Measurements from ENCODE around the gene KAZN. TPM values are rescaled to one million over a fixed set of nuclear protein-coding genes. Genes with fewer than 3 reads are reported as not detected.

KAZN gene
- polyA plus RNA-seq, 1 of the 3 experiments (the other 2 are of a cell fraction): 6.8 TPM

GRCh38 chr1:15018767-15019166 is 420.3 kb downstream of the KAZN start:
- Histone ChIP-seq H3K9me2 (no peaks in the 10 kb centered on the region), H3K9ac (no peak overlapping the region), H3K9me3 (no peaks in the 10 kb centered on the region), H3F3A (replicated peaks; ENCODE audit: insufficient read depth) (no peaks in the 10 kb centered on the region), H4K20me1 (ENCODE audit: insufficient read depth) (0 out of 2 replicates have a peak, but pooled peaks cover 2% of the 10 kb centered on the region), H3K36me3 (replicated peaks in 1 of 2; ENCODE audit: control insufficient read depth in 1 of 2, insufficient read depth in 2 of 2, low read length in 1 of 2) (no peaks in the 10 kb centered on the region), H3K4me1 (ENCODE audit: control insufficient read depth in 1 of 2, insufficient read depth in 2 of 2, low read depth in 1 of 2, low read length in 1 of 2) (no peaks in the 10 kb centered on the region; a peak in 1 of 4 replicates), H3K79me2 (ENCODE audit: insufficient read depth) (peaks cover 4% of the 10 kb centered on the region; the same call in 1 of the 2 replicates), H3K27ac (ENCODE audit: low read depth in 2 of 2, low read length in 1 of 2) (no peak overlapping the region), H3K27me3 (ENCODE audit: insufficient read depth) (no peaks in the 10 kb centered on the region), H3K4me3 (ENCODE audit: low read depth in 2 of 2, low read length in 1 of 2) (no peak overlapping the region), H2AFZ (ENCODE audit: low read depth) (no peak overlapping the region), H3K4me2 (no peak overlapping the region)
- no peak for DNase-seq
- ChIA-PET CTCF (interaction anchor here (1.6 kb wide), 1 partner anchor 17 kb away, joined by 4 read pairs; no protein-coding TSS in a partner anchor), POLR2A (no interaction called here)
- TF ChIP-seq REST (IDR thresholded peaks at IDR 0.05; ENCODE audit: low read depth, low read length) (no peak), CHD2 (IDR thresholded peaks at IDR 0.05; ENCODE audit: low read length, partially characterized antibody) (no peak), FOXJ3 (CRISPR knock-in tag; IDR thresholded peaks at IDR 0.05) (no peak), POLR2AphosphoS5 (IDR thresholded peaks at IDR 0.05; ENCODE audit: low read depth, low read length) (no peak), JUND (IDR thresholded peaks at IDR 0.05) (no peak), RCOR1 (IDR thresholded peaks at IDR 0.05; ENCODE audit: low read length) (no peak)
- 100% methylated on average over 1 of the region's 4 CpGs for WGBS (ENCODE audit: low lambda C conversion rate)

GRCh38 chr1:15020943-15021745 is 422.7 kb downstream of the KAZN start:
- no peak overlapping the region for H3K9ac ChIP-seq
- H3K79me2 ChIP-seq (ENCODE audit: insufficient read depth): peaks cover 4% of the 10 kb centered on the region; the same call in 1 of the 2 replicates
- H3K9me3 ChIP-seq: no peaks in the 10 kb centered on the region
- no peak for TF ChIP-seq RAD21 (IDR thresholded peaks at IDR 0.05; ENCODE audit: low read length)
- TF ChIP-seq EP300 (IDR thresholded peaks at IDR 0.05; ENCODE audit: borderline replicate concordance in 1 of 2, low read depth in 1 of 2, low read length in 1 of 2): no peak
- TF ChIP-seq RFX5 (IDR thresholded peaks at IDR 0.05; ENCODE audit: low read length): no peak
- TF ChIP-seq SMC3 (IDR thresholded peaks at IDR 0.05; ENCODE audit: low read depth, low read length): no peak
- TF ChIP-seq FOSL2 (IDR thresholded peaks at IDR 0.05; ENCODE audit: borderline replicate concordance, low read depth): no peak
- TF ChIP-seq MEF2A (IDR thresholded peaks at IDR 0.05; ENCODE audit: borderline replicate concordance, low read depth): no peak
- no peak for TF ChIP-seq SIN3A (IDR thresholded peaks at IDR 0.05; ENCODE audit: borderline replicate concordance, low read depth, low read length)
- no peak for TF ChIP-seq YY1 (IDR thresholded peaks at IDR 0.05; ENCODE audit: low read depth)
- no peak for TF ChIP-seq ELF1 (IDR thresholded peaks at IDR 0.05)
- no peak for TF ChIP-seq NRF1 (IDR thresholded peaks at IDR 0.05; ENCODE audit: low read depth, low read length)
- TF ChIP-seq IRF3 (IDR thresholded peaks at IDR 0.05; ENCODE audit: low read depth, low read length): no peak
- TF ChIP-seq MXI1 (IDR thresholded peaks at IDR 0.05; ENCODE audit: low read depth, low read length): no peak
- TF ChIP-seq RXRA (IDR thresholded peaks at IDR 0.05; ENCODE audit: borderline replicate concordance, low read depth): no peak
- no peak for TF ChIP-seq CHD2 (IDR thresholded peaks at IDR 0.05; ENCODE audit: low read length, partially characterized antibody)
- ChIA-PET POLR2A (no interaction called here), CTCF (interaction anchor here (1.1 kb wide), 1 partner anchor 10 kb away, joined by 3 read pairs; no protein-coding TSS in a partner anchor)
- 87% methylated on average over 12 of the region's 18 CpGs for WGBS (ENCODE audit: low lambda C conversion rate)
- H3K27ac ChIP-seq (ENCODE audit: low read depth in 2 of 2, low read length in 1 of 2): no peak overlapping the region
- no peaks in the 10 kb centered on the region for H3K9me2 ChIP-seq
- H3K4me2 ChIP-seq: no peak overlapping the region
- no peak for DNase-seq
- H3F3A ChIP-seq (replicated peaks; ENCODE audit: insufficient read depth): no peaks in the 10 kb centered on the region
- no peak overlapping the region for H2AFZ ChIP-seq (ENCODE audit: low read depth)
- no peaks in the 10 kb centered on the region for H3K4me1 ChIP-seq (ENCODE audit: control insufficient read depth in 1 of 2, insufficient read depth in 2 of 2, low read depth in 1 of 2, low read length in 1 of 2)
- H4K20me1 ChIP-seq (ENCODE audit: insufficient read depth): no peaks in the 10 kb centered on the region
- H3K27me3 ChIP-seq (ENCODE audit: insufficient read depth): no peaks in the 10 kb centered on the region
- no peaks in the 10 kb centered on the region for H3K36me3 ChIP-seq (replicated peaks in 1 of 2; ENCODE audit: control insufficient read depth in 1 of 2, insufficient read depth in 2 of 2, low read length in 1 of 2)
- no peak overlapping the region for H3K4me3 ChIP-seq (ENCODE audit: low read depth in 2 of 2, low read length in 1 of 2)
